ENCODE measurements around the gene GNG2. TPM values are rescaled to one million over a fixed set of nuclear protein-coding genes. Genes with fewer than 3 reads are reported as not detected.

Gene GNG2
- polyA plus RNA-seq, 1 of the 3 experiments (the other 2 are of a cell fraction): 17.8 TPM

DNA sequence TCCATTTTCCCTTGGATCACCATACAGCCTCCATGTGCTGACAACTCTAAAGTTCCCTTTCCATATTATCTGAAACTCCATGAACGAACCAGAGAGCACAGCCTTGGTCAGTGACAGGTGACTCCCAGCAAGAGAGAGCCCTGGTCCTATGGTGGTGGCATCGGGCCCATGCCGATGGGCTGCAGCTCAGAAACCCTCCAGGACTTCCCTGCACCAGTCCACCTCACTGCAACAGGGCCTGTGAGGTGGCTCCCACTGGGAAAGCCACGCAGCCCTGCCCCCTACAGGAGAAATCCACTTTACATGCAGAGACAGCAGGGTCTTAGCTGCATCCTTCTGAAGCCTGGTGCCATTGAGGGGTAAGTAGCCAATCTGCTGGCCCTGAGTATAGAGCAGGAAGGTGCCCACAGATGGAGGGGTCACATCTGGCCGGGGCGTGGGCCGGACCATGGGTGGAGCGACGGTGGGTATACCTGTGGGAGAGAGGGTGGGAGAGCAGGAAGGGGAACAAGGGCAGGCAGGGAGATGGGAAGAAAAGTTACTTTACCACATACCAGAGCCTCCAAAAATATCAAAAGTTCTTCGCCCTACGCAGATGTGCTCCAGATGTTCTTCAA is 153.7 kb downstream of the GNG2 start:
- Histone ChIP-seq H3K4me1 (ENCODE audit: control insufficient read depth in 1 of 2, insufficient read depth in 2 of 2, low read depth in 1 of 2, low read length in 1 of 2) (peaks cover 0 to 22% of the 10 kb centered on the region in 2 experiments; a peak in 2 of 4 replicates), H3K9me2 (no peaks in the 10 kb centered on the region), H3F3A (replicated peaks; ENCODE audit: insufficient read depth) (peaks cover 7% of the 10 kb centered on the region), H3K27ac (ENCODE audit: low read depth in 2 of 2, low read length in 1 of 2) (no peak overlapping the region; a peak in 1 of 4 replicates), H2AFZ (ENCODE audit: low read depth) (no peak overlapping the region), H3K9ac (no peak overlapping the region), H3K27me3 (ENCODE audit: insufficient read depth) (no peaks in the 10 kb centered on the region), H3K4me2 (no peak overlapping the region), H4K20me1 (ENCODE audit: insufficient read depth) (no peaks in the 10 kb centered on the region), H3K79me2 (ENCODE audit: insufficient read depth) (no peaks in the 10 kb centered on the region), H3K36me3 (replicated peaks in 1 of 2; ENCODE audit: control insufficient read depth in 1 of 2, insufficient read depth in 2 of 2, low read length in 1 of 2) (peaks cover 26 to 30% of the 10 kb centered on the region in 2 experiments), H3K9me3 (no peaks in the 10 kb centered on the region), H3K4me3 (ENCODE audit: low read depth in 2 of 2, low read length in 1 of 2) (no peak overlapping the region)
- ChIA-PET CTCF (interaction anchor here (0.7 to 2.6 kb wide), 7 partner anchors 11 to 84 kb away, joined by 3 to 13 read pairs (median 3); no protein-coding TSS in a partner anchor), POLR2A (no interaction called here)
- WGBS (ENCODE audit: low lambda C conversion rate): 80% methylated on average over 8 of the region's 11 CpGs
- TF ChIP-seq, protein P1, sequence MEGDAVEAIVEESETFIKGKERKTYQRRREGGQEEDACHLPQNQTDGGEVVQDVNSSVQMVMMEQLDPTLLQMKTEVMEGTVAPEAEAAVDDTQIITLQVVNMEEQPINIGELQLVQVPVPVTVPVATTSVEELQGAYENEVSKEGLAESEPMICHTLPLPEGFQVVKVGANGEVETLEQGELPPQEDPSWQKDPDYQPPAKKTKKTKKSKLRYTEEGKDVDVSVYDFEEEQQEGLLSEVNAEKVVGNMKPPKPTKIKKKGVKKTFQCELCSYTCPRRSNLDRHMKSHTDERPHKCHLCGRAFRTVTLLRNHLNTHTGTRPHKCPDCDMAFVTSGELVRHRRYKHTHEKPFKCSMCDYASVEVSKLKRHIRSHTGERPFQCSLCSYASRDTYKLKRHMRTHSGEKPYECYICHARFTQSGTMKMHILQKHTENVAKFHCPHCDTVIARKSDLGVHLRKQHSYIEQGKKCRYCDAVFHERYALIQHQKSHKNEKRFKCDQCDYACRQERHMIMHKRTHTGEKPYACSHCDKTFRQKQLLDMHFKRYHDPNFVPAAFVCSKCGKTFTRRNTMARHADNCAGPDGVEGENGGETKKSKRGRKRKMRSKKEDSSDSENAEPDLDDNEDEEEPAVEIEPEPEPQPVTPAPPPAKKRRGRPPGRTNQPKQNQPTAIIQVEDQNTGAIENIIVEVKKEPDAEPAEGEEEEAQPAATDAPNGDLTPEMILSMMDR (IDR thresholded peaks at IDR 0.05): peak; percentile 40
- TF ChIP-seq MEF2A (IDR thresholded peaks at IDR 0.05; ENCODE audit: borderline replicate concordance, low read depth): no peak
- TF ChIP-seq RAD21 (IDR thresholded peaks at IDR 0.05; ENCODE audit: low read length): 0 out of 2 replicates have a peak, but pooled peaks have one; percentile 10
- DNase-seq: peak; percentile 45

DNA sequence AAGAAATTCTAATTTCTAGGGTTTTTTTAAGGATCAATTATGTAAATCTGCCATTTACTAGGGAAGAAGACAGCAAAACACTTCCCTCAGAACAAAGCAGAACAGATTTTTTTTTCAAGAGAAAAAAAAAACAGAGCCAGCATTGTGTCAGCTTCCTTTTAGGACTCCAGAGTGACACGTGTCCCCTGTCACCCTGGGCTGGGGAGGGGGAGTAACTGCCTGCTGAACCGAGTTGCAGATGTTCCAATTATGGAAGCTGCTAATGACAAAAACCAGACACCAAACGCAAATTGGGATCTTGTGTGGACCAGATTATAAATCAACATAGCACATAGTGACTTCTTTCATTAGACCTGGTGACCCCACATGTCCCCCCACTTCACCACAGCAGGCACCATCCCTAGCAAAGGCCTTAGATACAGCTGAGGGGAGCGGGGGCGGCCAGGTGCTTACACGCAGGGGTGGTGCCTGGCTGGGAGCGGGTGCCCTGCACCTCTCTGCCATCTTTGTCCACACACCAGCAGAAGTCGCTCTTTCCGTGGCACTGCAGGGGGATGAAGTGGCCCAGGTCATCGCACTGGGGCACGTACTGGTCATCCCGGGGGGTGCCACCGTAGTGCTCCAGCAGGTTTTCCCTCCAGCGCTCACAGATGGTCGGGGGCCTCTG is 154.3 kb downstream of the GNG2 start:
- Histone ChIP-seq H3K27me3 (ENCODE audit: insufficient read depth) (no peaks in the 10 kb centered on the region), H3K4me2 (no peak overlapping the region), H3K9me3 (no peaks in the 10 kb centered on the region), H3K27ac (ENCODE audit: low read depth in 2 of 2, low read length in 1 of 2) (no peak overlapping the region; a peak in 1 of 4 replicates), H4K20me1 (ENCODE audit: insufficient read depth) (no peaks in the 10 kb centered on the region), H3K4me1 (ENCODE audit: control insufficient read depth in 1 of 2, insufficient read depth in 2 of 2, low read depth in 1 of 2, low read length in 1 of 2) (peaks cover 0 to 22% of the 10 kb centered on the region in 2 experiments; a peak in 2 of 4 replicates), H3K4me3 (ENCODE audit: low read depth in 2 of 2, low read length in 1 of 2) (no peak overlapping the region), H2AFZ (ENCODE audit: low read depth) (no peak overlapping the region), H3K79me2 (ENCODE audit: insufficient read depth) (no peaks in the 10 kb centered on the region), H3F3A (replicated peaks; ENCODE audit: insufficient read depth) (peaks cover 3% of the 10 kb centered on the region), H3K36me3 (replicated peaks in 1 of 2; ENCODE audit: control insufficient read depth in 1 of 2, insufficient read depth in 2 of 2, low read length in 1 of 2) (peaks cover 20 to 25% of the 10 kb centered on the region in 2 experiments), H3K9me2 (no peaks in the 10 kb centered on the region), H3K9ac (no peak overlapping the region)
- TF ChIP-seq GABPA (IDR thresholded peaks at IDR 0.05; ENCODE audit: low read depth) (no peak), RCOR1 (IDR thresholded peaks at IDR 0.05; ENCODE audit: low read length) (0 out of 2 replicates have a peak, but pooled peaks have one; percentile 11), RAD21 (IDR thresholded peaks at IDR 0.05; ENCODE audit: low read length) (no peak), MXI1 (IDR thresholded peaks at IDR 0.05; ENCODE audit: low read depth, low read length) (peak; percentile 96), NRF1 (IDR thresholded peaks at IDR 0.05; ENCODE audit: low read depth, low read length) (no peak), EZH2phosphoT487 (IDR thresholded peaks at IDR 0.05; ENCODE audit: borderline replicate concordance, low read depth) (no peak), CHD2 (IDR thresholded peaks at IDR 0.05; ENCODE audit: low read length, partially characterized antibody) (no peak), MEF2A (IDR thresholded peaks at IDR 0.05; ENCODE audit: borderline replicate concordance, low read depth) (no peak), FOXM1 (IDR thresholded peaks at IDR 0.05; ENCODE audit: low read depth) (no peak), EP300 (IDR thresholded peaks at IDR 0.05; ENCODE audit: borderline replicate concordance in 1 of 2, low read depth in 1 of 2, low read length in 1 of 2) (peak in 1 of 2 experiments; percentile 41; a peak in 2 of 4 replicates), FOSL2 (IDR thresholded peaks at IDR 0.05; ENCODE audit: borderline replicate concordance, low read depth) (no peak), RXRA (IDR thresholded peaks at IDR 0.05; ENCODE audit: borderline replicate concordance, low read depth) (no peak), NFIC (IDR thresholded peaks at IDR 0.05; ENCODE audit: borderline replicate concordance) (no peak)
- TF ChIP-seq, protein P2, sequence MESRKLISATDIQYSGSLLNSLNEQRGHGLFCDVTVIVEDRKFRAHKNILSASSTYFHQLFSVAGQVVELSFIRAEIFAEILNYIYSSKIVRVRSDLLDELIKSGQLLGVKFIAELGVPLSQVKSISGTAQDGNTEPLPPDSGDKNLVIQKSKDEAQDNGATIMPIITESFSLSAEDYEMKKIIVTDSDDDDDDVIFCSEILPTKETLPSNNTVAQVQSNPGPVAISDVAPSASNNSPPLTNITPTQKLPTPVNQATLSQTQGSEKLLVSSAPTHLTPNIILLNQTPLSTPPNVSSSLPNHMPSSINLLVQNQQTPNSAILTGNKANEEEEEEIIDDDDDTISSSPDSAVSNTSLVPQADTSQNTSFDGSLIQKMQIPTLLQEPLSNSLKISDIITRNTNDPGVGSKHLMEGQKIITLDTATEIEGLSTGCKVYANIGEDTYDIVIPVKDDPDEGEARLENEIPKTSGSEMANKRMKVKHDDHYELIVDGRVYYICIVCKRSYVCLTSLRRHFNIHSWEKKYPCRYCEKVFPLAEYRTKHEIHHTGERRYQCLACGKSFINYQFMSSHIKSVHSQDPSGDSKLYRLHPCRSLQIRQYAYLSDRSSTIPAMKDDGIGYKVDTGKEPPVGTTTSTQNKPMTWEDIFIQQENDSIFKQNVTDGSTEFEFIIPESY (IDR thresholded peaks at IDR 0.05; ENCODE audit: borderline replicate concordance, low read depth): no peak
- TF ChIP-seq, protein P3, sequence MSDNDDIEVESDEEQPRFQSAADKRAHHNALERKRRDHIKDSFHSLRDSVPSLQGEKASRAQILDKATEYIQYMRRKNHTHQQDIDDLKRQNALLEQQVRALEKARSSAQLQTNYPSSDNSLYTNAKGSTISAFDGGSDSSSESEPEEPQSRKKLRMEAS (IDR thresholded peaks at IDR 0.05; ENCODE audit: low read depth): no peak
- TF ChIP-seq, protein P4, sequence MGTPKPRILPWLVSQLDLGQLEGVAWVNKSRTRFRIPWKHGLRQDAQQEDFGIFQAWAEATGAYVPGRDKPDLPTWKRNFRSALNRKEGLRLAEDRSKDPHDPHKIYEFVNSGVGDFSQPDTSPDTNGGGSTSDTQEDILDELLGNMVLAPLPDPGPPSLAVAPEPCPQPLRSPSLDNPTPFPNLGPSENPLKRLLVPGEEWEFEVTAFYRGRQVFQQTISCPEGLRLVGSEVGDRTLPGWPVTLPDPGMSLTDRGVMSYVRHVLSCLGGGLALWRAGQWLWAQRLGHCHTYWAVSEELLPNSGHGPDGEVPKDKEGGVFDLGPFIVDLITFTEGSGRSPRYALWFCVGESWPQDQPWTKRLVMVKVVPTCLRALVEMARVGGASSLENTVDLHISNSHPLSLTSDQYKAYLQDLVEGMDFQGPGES (IDR thresholded peaks at IDR 0.05; ENCODE audit: low read depth, low read length): no peak
- TF ChIP-seq, protein P5, sequence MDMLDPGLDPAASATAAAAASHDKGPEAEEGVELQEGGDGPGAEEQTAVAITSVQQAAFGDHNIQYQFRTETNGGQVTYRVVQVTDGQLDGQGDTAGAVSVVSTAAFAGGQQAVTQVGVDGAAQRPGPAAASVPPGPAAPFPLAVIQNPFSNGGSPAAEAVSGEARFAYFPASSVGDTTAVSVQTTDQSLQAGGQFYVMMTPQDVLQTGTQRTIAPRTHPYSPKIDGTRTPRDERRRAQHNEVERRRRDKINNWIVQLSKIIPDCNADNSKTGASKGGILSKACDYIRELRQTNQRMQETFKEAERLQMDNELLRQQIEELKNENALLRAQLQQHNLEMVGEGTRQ (IDR thresholded peaks at IDR 0.05; ENCODE audit: borderline replicate concordance, low read depth, low read length): no peak
- 88% methylated on average over 12 of the region's 15 CpGs for WGBS (ENCODE audit: low lambda C conversion rate)
- DNase-seq: peak; percentile 62
- ChIA-PET CTCF (interaction anchor here (0.7 to 2.6 kb wide), 14 partner anchors 8 to 123 kb away, joined by 3 to 13 read pairs (median 3); no protein-coding TSS in a partner anchor), POLR2A (no interaction called here)

Data from SK-N-SH (cell line).